Tibial nerve (tissue), 4 donors: Measurements from ENCODE around the gene TMTC3. TPM values are rescaled to one million over a fixed set of nuclear protein-coding genes. Genes with fewer than 3 reads are reported as not detected.

Experiments
- DNase-seq, 2 donors: peaks; one replicate each; pipeline ENCODE4 v3.0.0-alpha.2; 2019; ENCODE audit warnings: low spot score in 2 of 2
- H3K27ac ChIP-seq, 4 donors: fragments of 200-600 bp; sonication (generic) in 3 of 4; one replicate each; pipeline ENCODE4 v1.5.1; 2017 to 2019; ENCODE audit warnings: mild to moderate bottlenecking in 1 of 4
- H3K27me3 ChIP-seq, 2 donors: fragments of 200-600 bp; sonication (generic) in 1 of 2; one replicate each; pipeline versions ENCODE4 v1.5.1 to v1.6.0; 2017 to 2019
- H3K36me3 ChIP-seq, 3 donors: fragments of 200-600 bp; sonication (generic); one replicate each; pipeline ENCODE4 v1.5.1; 2018 to 2019
- H3K4me1 ChIP-seq, 4 donors: fragments of 200-600 bp; sonication (generic) in 3 of 4; one replicate each; pipeline ENCODE4 v1.5.1; 2017 to 2019
- H3K4me3 ChIP-seq, 4 donors: fragments of 200-600 bp; sonication (generic) in 3 of 4; one replicate each; pipeline ENCODE4 v1.5.1; 2017 to 2019; ENCODE audit warnings: mild to moderate bottlenecking in 1 of 4, moderate library complexity in 1 of 4
- H3K9me3 ChIP-seq, 4 donors: fragments of 200-600 bp; sonication (generic) in 3 of 4; one replicate each; pipeline ENCODE4 v1.5.1; 2017 to 2019
- CTCF ChIP-seq, 5 experiments: fragments of 200-600 bp in 3 of 5; fragments of 450-650 bp in 2 of 5; sonication (generic) in 3 of 5; IDR thresholded peaks; one replicate each; pipeline ENCODE4 v1.5.1; 2016 to 2019; ENCODE audit warnings: antibody characterized with exemption in 5 of 5, mild to moderate bottlenecking in 3 of 5, moderate library complexity in 2 of 5
- EP300 ChIP-seq, 2 donors: sonication (generic); formaldehyde crosslinking; IDR thresholded peaks; one replicate each; pipeline ENCODE4 v1.6.1; 2017; ENCODE audit warnings: antibody characterized with exemption in 2 of 2, mild to moderate bottlenecking in 1 of 2
- POLR2A ChIP-seq, 2 donors: fragments of 450-650 bp; IDR thresholded peaks; one replicate each; pipeline ENCODE4 v1.6.1; 2017; ENCODE audit warnings: antibody characterized with exemption in 2 of 2, mild to moderate bottlenecking in 2 of 2, moderate library complexity in 2 of 2
- WGBS, 2 donors: methylation state at CpG; one replicate each; pipeline ENCODE4 v1.1.5; 2018; 5-methylcytosine and 5-hydroxymethylcytosine counted together
- total RNA-seq, 4 donors: library from RNA; depleted of rRNA; stranded (reverse); fragments of >200 nt; gene quantifications; one replicate each; pipeline ENCODE4 v1.1.0, GENCODE V29; 2016

Gene TMTC3
- total RNA-seq, 4 donors from 2014 or later = 21.6 to 36.7 (median 26.4) TPM

GRCh38 chr12:88166179-88166578, 24.1 kb downstream of the TMTC3 start:
- no peaks in the 10 kb centered on the region for H3K4me1 ChIP-seq
- H3K36me3 ChIP-seq = peaks cover 0 to 82% (median 0%) of the 10 kb centered on the region in 3 donors
- TF ChIP-seq POLR2A (IDR thresholded peaks at IDR 0.05) (no peak), EP300 (IDR thresholded peaks at IDR 0.05) (no peak), CTCF (IDR thresholded peaks at IDR 0.05) (no peak)
- H3K27me3 ChIP-seq = no peaks in the 10 kb centered on the region
- no peaks in the 10 kb centered on the region for H3K9me3 ChIP-seq
- 76 to 78% methylated on average over 1 of the region's 1 CpG for WGBS, 2 donors
- no peak overlapping the region for H3K4me3 ChIP-seq
- DNase-seq = no peak
- no peak overlapping the region for H3K27ac ChIP-seq

GRCh38 chr12:88167384-88167783, 25.3 kb downstream of the TMTC3 start:
- TF ChIP-seq EP300 (IDR thresholded peaks at IDR 0.05) (no peak), CTCF (IDR thresholded peaks at IDR 0.05) (no peak), POLR2A (IDR thresholded peaks at IDR 0.05) (no peak)
- no peaks in the 10 kb centered on the region for H3K4me1 ChIP-seq
- no peak overlapping the region for H3K27ac ChIP-seq
- 95 to 96% methylated on average over 2 of the region's 2 CpGs for WGBS, 2 donors
- DNase-seq = no peak
- H3K4me3 ChIP-seq = no peak overlapping the region
- H3K36me3 ChIP-seq = peaks cover 0 to 88% (median 0%) of the 10 kb centered on the region in 3 donors
- H3K9me3 ChIP-seq = no peaks in the 10 kb centered on the region
- no peaks in the 10 kb centered on the region for H3K27me3 ChIP-seq

- Histone ChIP-seq H3K27ac (no peak overlapping the region), H3K36me3 (peaks cover 0 to 83% (median 2%) of the 10 kb centered on the region in 3 donors), H3K4me1 (no peaks in the 10 kb centered on the region), H3K27me3 (no peaks in the 10 kb centered on the region), H3K4me3 (no peak overlapping the region), H3K9me3 (no peaks in the 10 kb centered on the region)
- no peak for DNase-seq
- TF ChIP-seq EP300 (IDR thresholded peaks at IDR 0.05) = no peak
- no peak for TF ChIP-seq CTCF (IDR thresholded peaks at IDR 0.05)
- no peak for TF ChIP-seq POLR2A (IDR thresholded peaks at IDR 0.05)
Observed at GRCh38 chr12:88172844-88173407, 30.8 kb downstream of the TMTC3 start.

- WGBS, 2 donors = 94 to 95% methylated on average over 3 of the region's 3 CpGs
- no peak overlapping the region for H3K4me3 ChIP-seq
- H3K36me3 ChIP-seq = peaks cover 0 to 75% (median 2%) of the 10 kb centered on the region in 3 donors
- no peaks in the 10 kb centered on the region for H3K27me3 ChIP-seq
- TF ChIP-seq EP300 (IDR thresholded peaks at IDR 0.05) = no peak
- no peak for TF ChIP-seq POLR2A (IDR thresholded peaks at IDR 0.05)
- no peak for TF ChIP-seq CTCF (IDR thresholded peaks at IDR 0.05)
- DNase-seq = no peak
- H3K27ac ChIP-seq = no peak overlapping the region
- no peaks in the 10 kb centered on the region for H3K9me3 ChIP-seq
- H3K4me1 ChIP-seq = no peaks in the 10 kb centered on the region
Observed at GRCh38 chr12:88175544-88175943, 33.4 kb downstream of the TMTC3 start.

- H3K4me3 ChIP-seq = no peak overlapping the region
- peaks cover 0 to 2% (median 0%) of the 10 kb centered on the region in 4 donors for H3K9me3 ChIP-seq
- H3K36me3 ChIP-seq = peaks cover 0 to 86% (median under 1%) of the 10 kb centered on the region in 3 donors
- DNase-seq = no peak
- no peaks in the 10 kb centered on the region for H3K4me1 ChIP-seq
- 93 to 96% methylated on average over 6 of the region's 6 CpGs for WGBS, 2 donors
- TF ChIP-seq CTCF (IDR thresholded peaks at IDR 0.05) (no peak), POLR2A (IDR thresholded peaks at IDR 0.05) (no peak), EP300 (IDR thresholded peaks at IDR 0.05) (no peak)
- H3K27ac ChIP-seq = no peak overlapping the region
- H3K27me3 ChIP-seq = no peaks in the 10 kb centered on the region
Observed at GRCh38 chr12:88179436-88180014, 37.4 kb downstream of the TMTC3 start.
